Body of pancreas (tissue), 4 donors: Measurements from ENCODE around the gene GH1.
"Not testable (repeated sequence)": the region's sequence is repeated elsewhere in the genome, so short reads cannot be mapped to it uniquely, and the experiment has no call there.

Source experiments
- CTCF ChIP-seq, 7 experiments: fragments of 450-650 bp in 4 of 7; fragments of 200-600 bp in 3 of 7; sonication (generic) in 3 of 7; IDR thresholded peaks; one replicate each; pipeline ENCODE4 v1.5.1; 2016 to 2019; ENCODE audit warnings: antibody characterized with exemption in 7 of 7
- POLR2A ChIP-seq, 3 donors: fragments of 450-650 bp; IDR thresholded peaks; one replicate each; pipeline ENCODE4 v1.6.1; 2016; ENCODE audit warnings: antibody characterized with exemption in 3 of 3, mild to moderate bottlenecking in 2 of 3

GRCh38 chr17:63907161-63907778, 11.4 kb downstream of the GH1 start:
- TF ChIP-seq POLR2A, CTCF (IDR thresholded peaks at IDR 0.05): not testable (repeated sequence)
